SH-SY5Y (cell line): ENCODE measurements around the gene LPAR1.

ENCODE experiments used
- GATA2 ChIP-seq: IDR thresholded peaks from 2 replicates; pipeline ENCODE4 v1.6.1; 2011; ENCODE audit warnings: mild to moderate bottlenecking, low read depth, low read length
- GATA3 ChIP-seq: IDR thresholded peaks from 2 replicates; pipeline ENCODE4 v1.6.1; 2011; ENCODE audit warnings: low read depth, mild to moderate bottlenecking, low read length, moderate library complexity

The LPAR1 gene

DNA sequence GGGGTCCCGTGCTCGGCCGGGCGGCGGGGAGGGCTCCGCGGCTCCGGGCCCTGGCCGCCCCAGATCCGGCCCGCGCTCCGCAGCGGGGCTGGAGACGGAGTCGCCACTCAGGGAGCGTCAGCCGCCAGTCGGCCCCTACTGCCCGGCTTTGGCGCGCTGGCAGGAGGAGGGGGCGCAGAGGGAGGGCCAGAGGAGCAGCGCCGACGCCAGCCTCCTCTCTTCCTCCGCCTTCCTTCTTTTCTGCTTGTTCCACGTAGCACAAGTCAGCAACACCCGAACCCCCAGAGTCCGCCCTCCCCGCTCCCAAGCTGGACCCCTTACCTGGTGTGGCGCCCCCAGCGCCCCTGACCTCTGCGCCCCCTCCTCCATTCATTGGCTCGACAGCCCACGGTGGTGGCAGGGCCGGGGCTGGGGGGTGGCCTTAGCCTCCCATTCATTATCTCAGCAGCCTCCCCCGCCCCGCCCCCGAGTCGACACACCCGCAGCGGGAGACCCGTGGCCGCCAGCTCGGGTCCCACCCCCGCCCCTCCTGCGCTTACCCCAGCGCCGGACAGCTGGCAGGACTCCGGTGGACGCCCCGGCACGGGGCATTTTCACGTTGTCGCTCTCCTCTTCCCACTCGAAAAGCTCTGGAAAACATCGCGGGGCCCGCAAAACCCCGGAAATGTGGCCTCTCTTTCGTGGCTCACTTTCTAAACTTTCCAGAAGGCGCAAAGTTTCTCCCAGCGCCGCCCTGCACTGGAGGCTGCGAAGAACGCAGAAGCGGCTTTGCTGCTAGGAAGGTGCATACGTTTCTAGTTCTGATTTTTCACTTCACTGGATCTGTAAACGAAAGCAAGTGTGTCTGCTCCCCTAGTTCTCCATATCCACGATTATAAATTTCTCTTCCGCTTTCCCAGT lies at the start of gene LPAR1:
LPAR1 (minus strand) TSS at position 140 of the 900 bp plus-strand sequence. CDS start 66,353 bp downstream, outside the sequence.
- no peak for TF ChIP-seq GATA3
- TF ChIP-seq GATA2 = no peak

- TF ChIP-seq GATA2 = no peak
- TF ChIP-seq GATA3 = no peak
Observed at GRCh38 chr9:111078391-111079038, 40.2 kb upstream of the LPAR1 start.

DNA sequence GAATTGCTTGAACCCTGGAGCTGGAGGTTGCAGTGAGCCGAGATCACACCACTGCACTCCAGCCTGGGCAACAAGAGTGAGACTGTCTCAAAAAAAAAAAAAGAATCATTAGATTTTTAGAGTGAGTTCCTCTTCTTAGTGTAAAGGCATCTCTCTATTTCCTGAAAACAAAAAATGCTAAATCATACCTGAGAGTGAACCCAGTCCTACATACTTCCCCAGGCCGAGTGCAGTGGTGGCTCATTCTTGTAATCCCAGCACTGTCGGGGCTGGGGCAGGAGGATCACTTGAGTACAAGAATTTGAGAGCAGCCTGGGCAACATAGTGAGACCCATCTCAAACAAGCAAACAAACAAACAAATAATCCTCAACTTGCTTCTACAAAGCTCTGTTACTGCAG lies 38.2 kb upstream of the LPAR1 start:
- TF ChIP-seq GATA2 (no peak), GATA3 (no peak)

DNA sequence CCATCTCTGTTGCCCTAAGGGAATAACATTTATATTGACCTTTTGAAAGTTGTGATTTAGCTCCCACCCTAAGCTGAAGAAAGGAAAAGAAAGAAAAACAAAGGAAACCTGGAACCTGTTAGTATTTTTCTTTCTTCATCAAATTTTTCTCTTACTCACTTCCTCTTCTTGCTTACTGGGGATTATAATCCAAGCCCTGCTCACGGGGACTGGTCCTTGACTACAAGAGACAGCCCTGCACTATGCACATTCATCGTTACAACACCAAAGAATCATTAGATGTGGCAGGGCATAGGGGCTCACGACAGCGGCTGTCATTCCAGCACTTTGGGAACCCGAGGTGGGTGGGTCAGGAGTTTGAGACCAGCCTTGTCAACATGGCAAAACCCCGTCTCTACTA lies 37.8 kb upstream of the LPAR1 start:
- no peak for TF ChIP-seq GATA3
- no peak for TF ChIP-seq GATA2

GRCh38 chr9:111074395-111074794 lies 36.1 kb upstream of the LPAR1 start:
- TF ChIP-seq GATA2 (no peak), GATA3 (no peak)

GRCh38 chr9:111069183-111069582 lies 30.9 kb upstream of the LPAR1 start:
- TF ChIP-seq GATA3 = no peak
- no peak for TF ChIP-seq GATA2

GRCh38 chr9:111068771-111069170 lies 30.5 kb upstream of the LPAR1 start:
- TF ChIP-seq GATA2 (no peak), GATA3 (no peak)

DNA sequence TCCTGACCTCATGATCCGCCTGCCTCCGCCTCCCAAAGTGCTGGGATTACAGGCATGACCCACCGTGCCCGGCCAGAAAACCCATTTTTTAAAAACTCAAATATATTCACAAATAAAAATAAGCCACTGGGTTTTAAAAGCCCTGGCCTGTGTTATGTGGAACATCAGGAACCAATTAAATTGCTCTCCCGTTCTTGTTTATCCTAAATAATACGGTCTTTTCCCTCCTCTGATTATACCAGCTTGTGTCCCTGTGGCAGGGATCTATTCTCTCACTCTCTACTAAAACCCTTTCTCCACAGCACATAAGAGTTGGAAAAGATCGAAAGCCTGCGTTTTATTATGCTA lies 30.1 kb upstream of the LPAR1 start:
- no peak for TF ChIP-seq GATA2
- TF ChIP-seq GATA3 = no peak

GRCh38 chr9:111066468-111066867 lies 28.2 kb upstream of the LPAR1 start:
- no peak for TF ChIP-seq GATA3
- no peak for TF ChIP-seq GATA2

- TF ChIP-seq GATA3 (no peak), GATA2 (no peak)
Observed at GRCh38 chr9:111065414-111065813, 27.1 kb upstream of the LPAR1 start.

- TF ChIP-seq GATA3 = no peak
- TF ChIP-seq GATA2 = no peak
Observed at GRCh38 chr9:111064160-111064837, 26.0 kb upstream of the LPAR1 start.

DNA sequence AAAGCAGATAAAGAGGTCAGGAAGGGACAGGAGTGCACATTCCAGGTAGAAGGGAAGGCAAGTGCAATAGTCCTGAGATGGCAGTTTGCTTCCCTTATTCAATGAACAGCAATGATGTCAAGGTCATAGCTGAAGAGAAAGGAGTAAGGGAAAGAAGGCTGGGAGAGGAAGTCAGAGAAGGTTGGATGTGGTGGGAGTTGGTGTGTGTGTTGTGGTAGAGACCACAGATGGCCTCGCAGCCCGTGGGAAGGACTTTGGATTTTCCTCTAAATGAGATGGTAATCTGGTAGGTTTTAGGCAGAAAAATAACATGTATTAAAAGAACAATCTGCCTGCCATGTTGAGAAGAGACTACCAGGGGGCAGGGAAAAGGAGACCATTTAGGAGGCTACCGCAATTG lies 25.1 kb upstream of the LPAR1 start:
- TF ChIP-seq GATA3 (no peak), GATA2 (no peak)

- TF ChIP-seq GATA2 (no peak), GATA3 (no peak)
Observed at GRCh38 chr9:111058166-111058565, 19.9 kb upstream of the LPAR1 start.

- no peak for TF ChIP-seq GATA2
Observed at GRCh38 chr9:111056538-111056937, 18.3 kb upstream of the LPAR1 start.

- TF ChIP-seq GATA3 = no peak
- no peak for TF ChIP-seq GATA2
Observed at GRCh38 chr9:111052791-111053190, 14.5 kb upstream of the LPAR1 start.

DNA sequence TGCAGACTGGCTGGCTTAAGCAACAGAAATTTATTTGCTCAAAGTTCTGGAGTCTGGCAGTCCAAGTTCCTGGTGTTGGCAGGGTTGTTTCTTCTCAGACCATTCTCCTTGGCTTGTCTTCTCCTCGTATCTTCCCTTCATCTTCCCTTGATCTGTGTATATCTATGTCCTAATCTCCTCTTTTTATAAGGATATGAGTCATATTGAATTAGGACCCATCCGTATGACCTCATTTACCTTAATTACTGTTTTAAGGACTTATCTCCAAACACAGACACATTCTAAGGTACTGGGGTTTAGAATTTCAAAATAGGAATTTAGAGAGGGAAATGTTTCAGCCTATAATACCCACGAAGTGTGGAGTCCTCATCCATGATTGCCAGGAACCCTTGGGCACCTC lies 13.1 kb upstream of the LPAR1 start:
- no peak for TF ChIP-seq GATA2
- TF ChIP-seq GATA3 = no peak
